HL-60 (cell line): ENCODE measurements around the gene GGA1.

ENCODE experiments used
- DNase-seq, 2 experiments: peaks; one replicate each; pipeline ENCODE4 v3.0.0-alpha.2; 2010 to 2020; ENCODE audit warnings: low read depth in 1 of 2, low spot score in 1 of 2
- H3K27ac ChIP-seq: fragments of 250-450 bp; sonication (Bioruptor Pico); replicated peaks from 2 replicates; pipeline ENCODE4 v1.5.1; 2020; ENCODE audit warnings: mild to moderate bottlenecking, moderate library complexity
- H3K27me3 ChIP-seq: fragments of 250-450 bp; sonication (Bioruptor Pico); 2 replicates; pipeline ENCODE4 v1.5.1; 2021; ENCODE audit warnings: mild to moderate bottlenecking, moderate library complexity; ENCODE audit not compliant: insufficient read depth, poor library complexity, severe bottlenecking
- H3K4me3 ChIP-seq: replicated peaks from 2 replicates; pipeline ENCODE4 v1.5.1; 2011; ENCODE audit warnings: mild to moderate bottlenecking, control low read depth, low read length; ENCODE audit not compliant: insufficient read depth
- GABPA ChIP-seq: IDR thresholded peaks from 2 replicates; pipeline ENCODE4 v1.6.1; 2012; ENCODE audit warnings: low read depth
- POLR2AphosphoS5 ChIP-seq: IDR thresholded peaks from 2 replicates; pipeline ENCODE4 v1.6.1; 2012; ENCODE audit warnings: low read depth
- SPI1 ChIP-seq: IDR thresholded peaks from 2 replicates; pipeline ENCODE4 v1.6.1; 2012; ENCODE audit warnings: low read depth, mild to moderate bottlenecking, borderline replicate concordance
- TF ChIP-seq, protein P1 (sequence below): IDR thresholded peaks from one replicate; pipeline ENCODE4 v1.5.1; 2011; ENCODE audit warnings: low read length, control low read depth, inconsistent platforms; ENCODE audit not compliant: insufficient read depth
- TF ChIP-seq, protein P2 (sequence below): IDR thresholded peaks from 2 replicates; pipeline ENCODE4 v1.6.1; 2012; ENCODE audit warnings: low read depth; ENCODE audit not compliant: insufficient replicate concordance

The GGA1 gene

DNA sequence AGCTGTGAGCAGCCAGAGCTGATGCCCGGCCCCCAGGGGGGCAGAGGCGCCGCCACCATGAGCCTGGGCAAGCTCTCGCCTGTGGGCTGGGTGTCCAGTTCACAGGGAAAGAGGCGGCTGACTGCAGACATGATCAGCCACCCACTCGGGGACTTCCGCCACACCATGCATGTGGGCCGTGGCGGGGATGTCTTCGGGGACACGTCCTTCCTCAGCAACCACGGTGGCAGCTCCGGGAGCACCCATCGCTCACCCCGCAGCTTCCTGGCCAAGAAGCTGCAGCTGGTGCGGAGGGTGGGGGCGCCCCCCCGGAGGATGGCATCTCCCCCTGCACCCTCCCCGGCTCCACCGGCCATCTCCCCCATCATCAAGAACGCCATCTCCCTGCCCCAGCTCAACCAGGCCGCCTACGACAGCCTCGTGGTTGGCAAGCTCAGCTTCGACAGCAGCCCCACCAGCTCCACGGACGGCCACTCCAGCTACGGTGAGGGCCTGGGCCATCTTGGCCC lies 42.3 kb upstream of the GGA1 start:
- no peak overlapping the region for H3K4me3 ChIP-seq
- no peak overlapping the region for H3K27ac ChIP-seq
- no peak for DNase-seq
- TF ChIP-seq POLR2AphosphoS5 (no peak), GABPA (no peak), SPI1 (no peak)
- TF ChIP-seq, protein P1, sequence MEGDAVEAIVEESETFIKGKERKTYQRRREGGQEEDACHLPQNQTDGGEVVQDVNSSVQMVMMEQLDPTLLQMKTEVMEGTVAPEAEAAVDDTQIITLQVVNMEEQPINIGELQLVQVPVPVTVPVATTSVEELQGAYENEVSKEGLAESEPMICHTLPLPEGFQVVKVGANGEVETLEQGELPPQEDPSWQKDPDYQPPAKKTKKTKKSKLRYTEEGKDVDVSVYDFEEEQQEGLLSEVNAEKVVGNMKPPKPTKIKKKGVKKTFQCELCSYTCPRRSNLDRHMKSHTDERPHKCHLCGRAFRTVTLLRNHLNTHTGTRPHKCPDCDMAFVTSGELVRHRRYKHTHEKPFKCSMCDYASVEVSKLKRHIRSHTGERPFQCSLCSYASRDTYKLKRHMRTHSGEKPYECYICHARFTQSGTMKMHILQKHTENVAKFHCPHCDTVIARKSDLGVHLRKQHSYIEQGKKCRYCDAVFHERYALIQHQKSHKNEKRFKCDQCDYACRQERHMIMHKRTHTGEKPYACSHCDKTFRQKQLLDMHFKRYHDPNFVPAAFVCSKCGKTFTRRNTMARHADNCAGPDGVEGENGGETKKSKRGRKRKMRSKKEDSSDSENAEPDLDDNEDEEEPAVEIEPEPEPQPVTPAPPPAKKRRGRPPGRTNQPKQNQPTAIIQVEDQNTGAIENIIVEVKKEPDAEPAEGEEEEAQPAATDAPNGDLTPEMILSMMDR = no peak
- TF ChIP-seq, protein P2, sequence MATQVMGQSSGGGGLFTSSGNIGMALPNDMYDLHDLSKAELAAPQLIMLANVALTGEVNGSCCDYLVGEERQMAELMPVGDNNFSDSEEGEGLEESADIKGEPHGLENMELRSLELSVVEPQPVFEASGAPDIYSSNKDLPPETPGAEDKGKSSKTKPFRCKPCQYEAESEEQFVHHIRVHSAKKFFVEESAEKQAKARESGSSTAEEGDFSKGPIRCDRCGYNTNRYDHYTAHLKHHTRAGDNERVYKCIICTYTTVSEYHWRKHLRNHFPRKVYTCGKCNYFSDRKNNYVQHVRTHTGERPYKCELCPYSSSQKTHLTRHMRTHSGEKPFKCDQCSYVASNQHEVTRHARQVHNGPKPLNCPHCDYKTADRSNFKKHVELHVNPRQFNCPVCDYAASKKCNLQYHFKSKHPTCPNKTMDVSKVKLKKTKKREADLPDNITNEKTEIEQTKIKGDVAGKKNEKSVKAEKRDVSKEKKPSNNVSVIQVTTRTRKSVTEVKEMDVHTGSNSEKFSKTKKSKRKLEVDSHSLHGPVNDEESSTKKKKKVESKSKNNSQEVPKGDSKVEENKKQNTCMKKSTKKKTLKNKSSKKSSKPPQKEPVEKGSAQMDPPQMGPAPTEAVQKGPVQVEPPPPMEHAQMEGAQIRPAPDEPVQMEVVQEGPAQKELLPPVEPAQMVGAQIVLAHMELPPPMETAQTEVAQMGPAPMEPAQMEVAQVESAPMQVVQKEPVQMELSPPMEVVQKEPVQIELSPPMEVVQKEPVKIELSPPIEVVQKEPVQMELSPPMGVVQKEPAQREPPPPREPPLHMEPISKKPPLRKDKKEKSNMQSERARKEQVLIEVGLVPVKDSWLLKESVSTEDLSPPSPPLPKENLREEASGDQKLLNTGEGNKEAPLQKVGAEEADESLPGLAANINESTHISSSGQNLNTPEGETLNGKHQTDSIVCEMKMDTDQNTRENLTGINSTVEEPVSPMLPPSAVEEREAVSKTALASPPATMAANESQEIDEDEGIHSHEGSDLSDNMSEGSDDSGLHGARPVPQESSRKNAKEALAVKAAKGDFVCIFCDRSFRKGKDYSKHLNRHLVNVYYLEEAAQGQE = no peak
- peaks cover 31% of the 10 kb centered on the region for H3K27me3 ChIP-seq

DNA sequence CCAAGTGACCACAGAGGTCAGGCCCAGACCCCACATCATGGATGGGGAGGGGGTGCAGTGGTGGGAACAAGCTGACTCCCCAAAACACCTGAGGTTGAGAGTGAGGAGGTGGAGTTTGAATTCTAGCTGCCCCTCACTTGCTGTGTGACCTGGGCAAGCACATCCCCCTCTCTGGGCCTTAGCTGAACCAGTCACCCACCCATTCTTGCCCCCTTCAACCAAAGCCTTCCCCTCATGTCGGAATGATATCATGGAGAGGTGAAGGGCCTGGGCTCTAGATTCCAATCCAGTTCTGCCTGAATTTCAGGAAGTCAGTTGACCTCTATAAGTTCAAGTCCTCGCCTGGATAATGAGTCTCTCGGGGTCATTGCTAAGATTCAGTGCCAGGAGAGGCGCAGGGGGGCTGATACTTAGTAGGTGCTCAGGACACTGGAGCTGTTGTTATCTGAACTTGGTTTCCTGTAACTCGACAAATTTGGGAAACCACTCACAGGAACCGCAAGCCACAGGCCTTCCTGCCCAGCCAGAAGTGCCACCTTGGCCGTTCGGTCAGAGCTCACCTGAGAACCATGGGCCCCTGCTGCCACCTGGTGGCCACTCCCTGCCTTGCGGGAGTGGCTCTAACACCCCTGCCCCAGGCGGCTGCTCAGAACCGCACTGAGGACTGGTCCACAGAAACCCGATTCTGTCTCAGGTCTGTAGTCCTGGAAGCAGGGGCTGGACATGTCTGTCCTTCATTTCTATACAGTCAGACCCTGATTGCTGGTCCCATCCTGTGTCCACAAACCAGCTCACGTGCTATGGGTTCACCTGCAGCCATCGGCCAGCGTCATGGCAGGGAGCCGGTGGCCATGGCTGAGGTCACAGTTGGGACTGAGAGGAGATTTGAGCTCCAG lies 41.5 kb upstream of the GGA1 start:
- H3K27me3 ChIP-seq = peaks cover 25% of the 10 kb centered on the region
- TF ChIP-seq SPI1 (no peak), GABPA (no peak), POLR2AphosphoS5 (no peak)
- TF ChIP-seq, protein P2 = no peak
- TF ChIP-seq, protein P1 = peak; percentile 98
- no peak overlapping the region for H3K27ac ChIP-seq
- DNase-seq = peak; percentile 63 to 80
- no peak overlapping the region for H3K4me3 ChIP-seq

DNA sequence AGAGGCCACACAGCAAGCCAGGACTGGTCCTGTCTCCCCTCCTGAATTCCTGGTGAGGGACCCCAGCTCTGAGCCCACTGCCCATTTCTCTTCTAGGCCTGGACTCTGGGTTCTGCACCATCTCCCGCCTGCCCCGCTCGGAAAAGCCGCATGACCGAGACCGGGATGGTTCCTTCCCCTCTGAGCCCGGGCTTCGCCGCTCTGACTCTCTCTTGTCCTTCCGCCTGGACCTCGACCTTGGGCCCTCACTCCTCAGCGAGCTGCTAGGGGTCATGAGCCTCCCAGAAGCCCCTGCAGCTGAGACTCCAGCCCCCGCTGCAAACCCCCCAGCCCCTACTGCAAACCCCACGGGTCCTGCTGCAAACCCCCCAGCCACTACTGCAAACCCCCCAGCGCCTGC lies 40.6 kb upstream of the GGA1 start:
- DNase-seq = no peak
- Histone ChIP-seq H3K27me3 (peaks cover 24% of the 10 kb centered on the region), H3K27ac (no peak overlapping the region), H3K4me3 (no peak overlapping the region)
- TF ChIP-seq SPI1 (no peak), GABPA (no peak), POLR2AphosphoS5 (no peak)
- TF ChIP-seq, protein P2 = no peak
- TF ChIP-seq, protein P1 = no peak
